Sigmoid colon (tissue), 7 donors: ENCODE data around the gene CCDC184. TPM values are rescaled to one million over a fixed set of nuclear protein-coding genes. Genes with fewer than 3 reads are reported as not detected.

Experiments used
- DNase-seq: peaks from one replicate; pipeline ENCODE4 v3.0.0-alpha.2; 2019
- H3K27ac ChIP-seq, 4 donors: fragments of 200-600 bp; sonication (generic); one replicate each; pipeline ENCODE4 v1.5.1; 2016 to 2019; ENCODE audit warnings: mild to moderate bottlenecking in 1 of 4
- H3K27me3 ChIP-seq, 3 donors: fragments of 200-600 bp; sonication (generic); one replicate each; pipeline ENCODE4 v1.5.1; 2019; ENCODE audit warnings: mild to moderate bottlenecking in 1 of 3
- H3K36me3 ChIP-seq, 4 donors: fragments of 200-600 bp; sonication (generic); one replicate each; pipeline ENCODE4 v1.5.1; 2016 to 2019
- H3K4me1 ChIP-seq, 4 donors: fragments of 200-600 bp; sonication (generic); one replicate each; pipeline ENCODE4 v1.5.1; 2017 to 2019
- H3K4me3 ChIP-seq, 4 donors: fragments of 200-600 bp; sonication (generic); one replicate each; pipeline ENCODE4 v1.5.1; 2017 to 2019; ENCODE audit warnings: mild to moderate bottlenecking in 2 of 4, moderate library complexity in 1 of 4
- H3K9me3 ChIP-seq, 4 donors: fragments of 200-600 bp in 3 of 4; sonication (generic) in 3 of 4; one replicate each; pipeline versions ENCODE4 v1.5.1 to v1.6.1; 2013 to 2019
- EP300 ChIP-seq, 4 donors: sonication (generic); formaldehyde crosslinking; IDR thresholded peaks; one replicate each; pipeline ENCODE4 v1.6.1; 2017; ENCODE audit warnings: antibody characterized with exemption in 4 of 4
- POLR2A ChIP-seq, 2 donors: fragments of 450-650 bp; IDR thresholded peaks; one replicate each; pipeline ENCODE4 v1.6.1; 2016; ENCODE audit warnings: antibody characterized with exemption in 2 of 2, mild to moderate bottlenecking in 2 of 2, moderate library complexity in 2 of 2
- POLR2AphosphoS5 ChIP-seq, 4 donors: sonication (generic); formaldehyde crosslinking; IDR thresholded peaks; one replicate each; pipeline ENCODE4 v1.6.1; 2017; ENCODE audit warnings: antibody characterized with exemption in 4 of 4
- WGBS, 2 donors: extraction: QIAGEN DNeasy Blood & Tissue Kit; methylation state at CpG; one replicate each; pipeline ENCODE4 v1.1.7; 2013; 5-methylcytosine and 5-hydroxymethylcytosine counted together
- intact Hi-C: fragments of 100-400 bp; cut with DNase I; formaldehyde crosslinking; loops from one replicate; pipeline ENCODE4 v1.15.1; 2023
- polyA plus RNA-seq, 3 donors: library from polyadenylated mRNA; stranded (reverse); fragments of 200-250 nt; gene quantifications; one replicate each; pipeline ENCODE4 v1.2.3, GENCODE V29; 2013
- total RNA-seq, 4 donors: library from RNA; depleted of rRNA; stranded (reverse); fragments of >200 nt; gene quantifications; one replicate each; pipeline ENCODE4 v1.1.0, GENCODE V29; 2016
- TF ChIP-seq, protein P1 (sequence below), 4 experiments: fragments of 450-650 bp in 3 of 4; fragments of 200-600 bp in 1 of 4; IDR thresholded peaks; one replicate each; pipeline ENCODE4 v1.5.1; 2016 to 2019; ENCODE audit warnings: antibody characterized with exemption in 4 of 4, mild to moderate bottlenecking in 3 of 4, moderate library complexity in 2 of 4
- donor health status: healthy with polysubstance abuse.
- donor health status: Bipolar disorder and iron deficiency.
- donor health status: healthy.

Gene CCDC184
- total and polyA plus RNA-seq, 7 donors, result 0.60 to 3.3 (median 1.9) TPM; not detected in 1

DNA sequence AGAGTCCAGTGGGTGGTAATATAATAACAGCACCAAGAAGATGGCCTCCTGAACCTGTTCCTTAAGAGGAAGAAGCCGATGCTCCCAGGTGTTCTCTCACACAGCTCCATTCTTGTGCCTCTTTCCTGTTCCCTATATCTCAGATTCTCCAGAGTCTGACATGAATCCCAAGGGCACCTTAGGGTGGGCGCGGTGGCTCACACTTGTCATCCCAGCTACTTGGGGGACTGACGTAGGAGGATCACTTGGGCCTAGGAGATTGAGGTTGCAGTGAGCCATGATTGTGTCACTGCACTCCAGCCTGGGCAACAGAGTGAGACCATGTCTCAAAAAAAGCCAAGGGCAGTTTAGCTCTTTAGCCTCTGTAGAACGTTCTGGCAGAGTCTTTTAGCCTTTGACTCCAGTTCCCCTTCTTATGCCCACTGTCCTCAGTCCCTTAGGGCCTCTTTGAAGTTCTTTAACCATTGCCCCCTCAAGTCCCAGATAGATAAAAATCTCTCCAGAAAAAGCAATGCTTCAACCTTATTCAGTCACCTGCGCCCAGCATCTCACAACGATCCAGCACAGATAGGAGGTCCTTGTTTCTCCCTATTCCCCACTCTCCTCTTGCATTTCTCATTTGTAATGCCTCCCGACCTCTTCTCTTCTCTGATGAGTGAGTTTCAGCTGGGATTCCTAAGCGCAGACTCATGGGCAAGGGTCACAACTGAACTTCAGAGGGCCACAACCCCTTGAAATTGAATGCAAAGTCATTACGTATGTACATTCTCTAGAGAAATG lies 4.7 kb downstream of the CCDC184 start:
- H3K9me3 ChIP-seq, result no peaks in the 10 kb centered on the region
- H3K4me1 ChIP-seq, result peaks cover 0 to 20% (median 14%) of the 10 kb centered on the region in 4 donors
- no peak for DNase-seq
- peaks cover 13 to 24% (median 16%) of the 10 kb centered on the region in 3 donors for H3K27me3 ChIP-seq
- WGBS, 2 donors, result 88 to 89% methylated on average over 10 of the region's 10 CpGs
- no peak overlapping the region for H3K4me3 ChIP-seq
- H3K27ac ChIP-seq, result no peak overlapping the region
- intact Hi-C loops, result no loop called here
- no peaks in the 10 kb centered on the region for H3K36me3 ChIP-seq
- TF ChIP-seq POLR2AphosphoS5 (IDR thresholded peaks at IDR 0.05) (no peak), EP300 (IDR thresholded peaks at IDR 0.05) (no peak), POLR2A (IDR thresholded peaks at IDR 0.05) (no peak)
- TF ChIP-seq, protein P1, sequence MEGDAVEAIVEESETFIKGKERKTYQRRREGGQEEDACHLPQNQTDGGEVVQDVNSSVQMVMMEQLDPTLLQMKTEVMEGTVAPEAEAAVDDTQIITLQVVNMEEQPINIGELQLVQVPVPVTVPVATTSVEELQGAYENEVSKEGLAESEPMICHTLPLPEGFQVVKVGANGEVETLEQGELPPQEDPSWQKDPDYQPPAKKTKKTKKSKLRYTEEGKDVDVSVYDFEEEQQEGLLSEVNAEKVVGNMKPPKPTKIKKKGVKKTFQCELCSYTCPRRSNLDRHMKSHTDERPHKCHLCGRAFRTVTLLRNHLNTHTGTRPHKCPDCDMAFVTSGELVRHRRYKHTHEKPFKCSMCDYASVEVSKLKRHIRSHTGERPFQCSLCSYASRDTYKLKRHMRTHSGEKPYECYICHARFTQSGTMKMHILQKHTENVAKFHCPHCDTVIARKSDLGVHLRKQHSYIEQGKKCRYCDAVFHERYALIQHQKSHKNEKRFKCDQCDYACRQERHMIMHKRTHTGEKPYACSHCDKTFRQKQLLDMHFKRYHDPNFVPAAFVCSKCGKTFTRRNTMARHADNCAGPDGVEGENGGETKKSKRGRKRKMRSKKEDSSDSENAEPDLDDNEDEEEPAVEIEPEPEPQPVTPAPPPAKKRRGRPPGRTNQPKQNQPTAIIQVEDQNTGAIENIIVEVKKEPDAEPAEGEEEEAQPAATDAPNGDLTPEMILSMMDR (IDR thresholded peaks at IDR 0.05), result no peak

- Histone ChIP-seq H3K27me3 (peaks cover 3 to 9% (median 5%) of the 10 kb centered on the region in 3 donors), H3K36me3 (no peaks in the 10 kb centered on the region), H3K4me1 (peaks cover 0 to 5% (median 2%) of the 10 kb centered on the region in 4 donors), H3K27ac (no peak overlapping the region), H3K4me3 (no peak overlapping the region), H3K9me3 (no peaks in the 10 kb centered on the region)
- intact Hi-C loops, result no loop called here
- TF ChIP-seq EP300 (IDR thresholded peaks at IDR 0.05), result no peak
- TF ChIP-seq POLR2A (IDR thresholded peaks at IDR 0.05), result no peak
- TF ChIP-seq, protein P1 (IDR thresholded peaks at IDR 0.05), result peak; percentile 60 to 92 (median 76)
- no peak for TF ChIP-seq POLR2AphosphoS5 (IDR thresholded peaks at IDR 0.05)
- peak; percentile 80 for DNase-seq
- WGBS, 2 donors, result 21 to 45% methylated on average over 6 of the region's 6 CpGs
Measured at GRCh38 chr12:48189331-48190125, 6.1 kb downstream of the CCDC184 start.

- Histone ChIP-seq H3K27ac (no peak overlapping the region), H3K4me3 (no peak overlapping the region), H3K9me3 (no peaks in the 10 kb centered on the region), H3K27me3 (no peaks in the 10 kb centered on the region), H3K36me3 (no peaks in the 10 kb centered on the region), H3K4me1 (no peaks in the 10 kb centered on the region)
- DNase-seq, result no peak
- intact Hi-C loops, result no loop called here
- TF ChIP-seq, protein P1 (IDR thresholded peaks at IDR 0.05), result no peak
- no peak for TF ChIP-seq POLR2AphosphoS5 (IDR thresholded peaks at IDR 0.05)
Measured at GRCh38 chr12:48191096-48191495, 7.7 kb downstream of the CCDC184 start.

GRCh38 chr12:48192861-48193260 lies 9.4 kb downstream of the CCDC184 start:
- TF ChIP-seq, protein P1 (IDR thresholded peaks at IDR 0.05), result no peak
- no peak for TF ChIP-seq EP300 (IDR thresholded peaks at IDR 0.05)
- no peak for TF ChIP-seq POLR2AphosphoS5 (IDR thresholded peaks at IDR 0.05)
- no peak for TF ChIP-seq POLR2A (IDR thresholded peaks at IDR 0.05)
- H3K9me3 ChIP-seq, result no peaks in the 10 kb centered on the region
- H3K27me3 ChIP-seq, result no peaks in the 10 kb centered on the region
- DNase-seq, result no peak
- H3K27ac ChIP-seq, result no peak overlapping the region
- H3K4me1 ChIP-seq, result peaks cover 0 to 6% (median 3%) of the 10 kb centered on the region in 4 donors
- intact Hi-C loops, result no loop called here
- WGBS, 2 donors, result 42 to 68% methylated on average over 1 of the region's 1 CpG
- H3K4me3 ChIP-seq, result no peak overlapping the region
- H3K36me3 ChIP-seq, result no peaks in the 10 kb centered on the region
